ENCODE measurements around the gene BPIFB6.

BPIFB6 gene

DNA sequence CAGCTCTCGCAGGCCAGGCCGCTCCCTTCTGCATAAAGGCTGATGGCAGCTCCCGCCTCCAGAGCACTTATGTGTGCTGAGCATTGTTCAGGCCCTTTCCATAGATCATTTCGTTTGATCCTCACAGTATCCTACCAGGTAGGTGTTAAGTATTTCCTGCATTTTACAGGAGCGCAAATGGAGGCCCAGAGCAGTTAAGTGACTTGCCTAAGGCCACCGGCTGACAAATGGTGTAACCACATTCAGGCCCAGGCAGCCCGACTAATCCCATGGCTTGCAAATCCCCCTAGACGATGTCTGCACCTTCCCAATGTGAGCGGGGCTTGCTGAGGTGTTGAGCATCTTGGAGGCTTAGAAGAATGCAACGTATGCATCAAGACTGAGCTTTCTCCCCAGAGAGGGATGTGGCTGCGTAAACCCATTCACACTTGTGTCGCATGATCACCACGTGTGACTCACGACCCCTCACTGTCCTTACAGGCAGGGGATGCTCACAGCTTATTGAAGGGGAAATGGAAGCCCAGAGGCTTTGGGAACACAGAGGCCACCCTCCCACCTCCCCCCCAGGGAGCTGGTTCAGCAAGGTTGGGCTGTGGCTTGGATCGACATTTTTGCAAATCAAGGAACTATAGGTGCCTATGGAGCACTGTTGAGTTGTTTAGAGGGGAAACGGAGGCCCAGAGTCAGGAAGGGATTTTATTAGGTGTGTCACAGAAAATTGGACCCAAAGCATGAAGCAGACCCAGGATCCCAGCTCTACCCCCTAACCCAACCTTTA is 16.9 kb upstream of the BPIFB6 start:
- no peak for DNase-seq
- Histone ChIP-seq H3K9me3 (replicated peaks; ENCODE audit: insufficient read depth, low read length) (no peaks in the 10 kb centered on the region), H3K4me3 (ENCODE audit: low read length) (no peak overlapping the region), H3K9me2 (replicated peaks; ENCODE audit: insufficient read depth, low read length) (no peaks in the 10 kb centered on the region), H4K20me1 (ENCODE audit: insufficient read depth, low read length) (no peaks in the 10 kb centered on the region), H3K27ac (ENCODE audit: low read length) (no peak overlapping the region), H3K36me3 (replicated peaks; ENCODE audit: insufficient read depth, low read length) (no peaks in the 10 kb centered on the region), H3F3A (ENCODE audit: insufficient read depth, low read length) (no peaks in the 10 kb centered on the region), H3K79me2 (ENCODE audit: low read length) (no peaks in the 10 kb centered on the region), H3K4me1 (ENCODE audit: low read length) (no peaks in the 10 kb centered on the region), H3K9ac (ENCODE audit: low read length) (no peak overlapping the region), H2AFZ (ENCODE audit: low read length) (no peak overlapping the region), H3K27me3 (replicated peaks; ENCODE audit: insufficient read depth, low read length) (peaks cover 97% of the 10 kb centered on the region), H3K4me2 (ENCODE audit: low read depth, low read length) (no peak overlapping the region)
- TF ChIP-seq EZH2 (optimal IDR thresholded peaks at IDR 0.05; ENCODE audit: low read depth, low read length) (no peak), EZH2phosphoT487 (IDR thresholded peaks at IDR 0.05; ENCODE audit: low read length) (no peak)
- TF ChIP-seq, protein P1, sequence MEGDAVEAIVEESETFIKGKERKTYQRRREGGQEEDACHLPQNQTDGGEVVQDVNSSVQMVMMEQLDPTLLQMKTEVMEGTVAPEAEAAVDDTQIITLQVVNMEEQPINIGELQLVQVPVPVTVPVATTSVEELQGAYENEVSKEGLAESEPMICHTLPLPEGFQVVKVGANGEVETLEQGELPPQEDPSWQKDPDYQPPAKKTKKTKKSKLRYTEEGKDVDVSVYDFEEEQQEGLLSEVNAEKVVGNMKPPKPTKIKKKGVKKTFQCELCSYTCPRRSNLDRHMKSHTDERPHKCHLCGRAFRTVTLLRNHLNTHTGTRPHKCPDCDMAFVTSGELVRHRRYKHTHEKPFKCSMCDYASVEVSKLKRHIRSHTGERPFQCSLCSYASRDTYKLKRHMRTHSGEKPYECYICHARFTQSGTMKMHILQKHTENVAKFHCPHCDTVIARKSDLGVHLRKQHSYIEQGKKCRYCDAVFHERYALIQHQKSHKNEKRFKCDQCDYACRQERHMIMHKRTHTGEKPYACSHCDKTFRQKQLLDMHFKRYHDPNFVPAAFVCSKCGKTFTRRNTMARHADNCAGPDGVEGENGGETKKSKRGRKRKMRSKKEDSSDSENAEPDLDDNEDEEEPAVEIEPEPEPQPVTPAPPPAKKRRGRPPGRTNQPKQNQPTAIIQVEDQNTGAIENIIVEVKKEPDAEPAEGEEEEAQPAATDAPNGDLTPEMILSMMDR (IDR thresholded peaks at IDR 0.05; ENCODE audit: low read length) = no peak

DNA sequence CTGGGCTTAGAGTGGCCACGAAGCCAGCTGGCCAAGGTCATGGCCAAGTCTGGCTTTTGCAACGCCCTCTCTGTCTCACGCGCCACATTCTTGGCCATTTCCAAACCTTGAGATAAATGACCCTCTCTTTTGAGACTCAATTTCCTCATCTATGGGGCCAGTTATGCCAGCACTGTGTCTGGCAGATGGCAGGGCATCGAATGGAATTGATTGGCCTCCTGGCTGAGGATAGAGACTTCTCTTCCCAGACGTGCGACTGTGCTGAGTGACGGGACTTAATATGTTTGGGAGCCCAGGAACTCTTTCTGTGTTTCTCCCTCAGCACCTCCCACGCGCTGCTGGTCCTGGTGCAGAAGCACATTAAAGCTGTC is 16.3 kb upstream of the BPIFB6 start:
- Histone ChIP-seq H3K9ac (ENCODE audit: low read length) (no peak overlapping the region), H3K27me3 (replicated peaks; ENCODE audit: insufficient read depth, low read length) (peaks cover 97% of the 10 kb centered on the region), H3K9me3 (replicated peaks; ENCODE audit: insufficient read depth, low read length) (no peaks in the 10 kb centered on the region), H3K79me2 (ENCODE audit: low read length) (no peaks in the 10 kb centered on the region), H3K4me2 (ENCODE audit: low read depth, low read length) (no peak overlapping the region), H3K27ac (ENCODE audit: low read length) (no peak overlapping the region), H3K9me2 (replicated peaks; ENCODE audit: insufficient read depth, low read length) (no peaks in the 10 kb centered on the region), H2AFZ (ENCODE audit: low read length) (no peak overlapping the region), H3F3A (ENCODE audit: insufficient read depth, low read length) (no peaks in the 10 kb centered on the region), H3K36me3 (replicated peaks; ENCODE audit: insufficient read depth, low read length) (no peaks in the 10 kb centered on the region), H3K4me1 (ENCODE audit: low read length) (no peaks in the 10 kb centered on the region), H3K4me3 (ENCODE audit: low read length) (no peak overlapping the region), H4K20me1 (ENCODE audit: insufficient read depth, low read length) (no peaks in the 10 kb centered on the region)
- TF ChIP-seq, protein P1 (IDR thresholded peaks at IDR 0.05; ENCODE audit: low read length) = no peak
- no peak for TF ChIP-seq EZH2 (optimal IDR thresholded peaks at IDR 0.05; ENCODE audit: low read depth, low read length)
- TF ChIP-seq EZH2phosphoT487 (IDR thresholded peaks at IDR 0.05; ENCODE audit: low read length) = no peak
- no peak for DNase-seq

DNA sequence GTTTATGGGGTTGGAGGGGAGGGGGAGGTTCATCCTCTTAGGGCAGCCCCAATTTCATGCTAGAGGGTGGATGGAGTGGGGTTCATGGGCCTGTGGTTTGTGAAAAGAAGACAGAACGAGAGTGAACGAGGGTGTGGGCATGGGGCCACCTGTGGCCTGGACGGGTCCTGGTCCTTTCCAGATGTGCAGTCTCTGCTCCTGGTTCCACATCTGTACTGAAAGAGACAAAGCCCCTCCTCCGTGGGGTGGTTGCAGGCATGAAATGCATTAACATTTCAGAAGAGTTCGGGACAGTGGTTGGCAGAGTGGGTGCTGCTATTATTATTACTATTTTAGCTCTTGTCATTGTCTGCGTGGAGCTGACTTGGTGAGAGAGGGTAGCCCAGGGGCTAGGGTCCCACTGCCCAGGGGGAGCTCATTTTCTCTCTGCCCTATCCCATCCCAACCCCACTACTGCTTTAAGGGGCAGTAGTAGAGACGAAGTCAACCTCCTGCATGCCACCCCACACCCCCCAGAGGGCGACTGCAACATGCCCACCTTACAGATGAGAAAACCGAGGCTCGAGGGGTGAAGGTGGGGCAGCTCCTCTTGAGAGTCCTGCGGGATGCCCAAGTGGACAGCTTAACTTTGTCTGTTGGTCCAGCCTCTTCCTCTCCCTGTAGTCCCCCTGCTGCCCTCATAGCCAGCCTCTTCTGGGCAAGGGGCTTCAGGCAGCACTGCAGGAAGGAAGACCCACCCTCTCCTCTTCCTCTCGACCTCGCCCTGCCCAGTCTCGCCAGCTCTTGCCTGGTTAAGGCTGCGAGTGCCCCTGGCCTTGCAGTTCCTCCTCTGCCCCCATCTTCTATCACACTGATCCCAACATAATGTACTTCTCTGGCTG is 15.5 kb upstream of the BPIFB6 start:
- Histone ChIP-seq H3K36me3 (replicated peaks; ENCODE audit: insufficient read depth, low read length) (no peaks in the 10 kb centered on the region), H3F3A (ENCODE audit: insufficient read depth, low read length) (no peaks in the 10 kb centered on the region), H3K9me2 (replicated peaks; ENCODE audit: insufficient read depth, low read length) (no peaks in the 10 kb centered on the region), H3K4me3 (ENCODE audit: low read length) (no peak overlapping the region), H3K9ac (ENCODE audit: low read length) (no peak overlapping the region), H4K20me1 (ENCODE audit: insufficient read depth, low read length) (no peaks in the 10 kb centered on the region), H2AFZ (ENCODE audit: low read length) (no peak overlapping the region), H3K27me3 (replicated peaks; ENCODE audit: insufficient read depth, low read length) (peaks cover 95% of the 10 kb centered on the region), H3K9me3 (replicated peaks; ENCODE audit: insufficient read depth, low read length) (no peaks in the 10 kb centered on the region), H3K79me2 (ENCODE audit: low read length) (no peaks in the 10 kb centered on the region), H3K27ac (ENCODE audit: low read length) (no peak overlapping the region), H3K4me2 (ENCODE audit: low read depth, low read length) (no peak overlapping the region), H3K4me1 (ENCODE audit: low read length) (no peaks in the 10 kb centered on the region)
- DNase-seq = no peak
- TF ChIP-seq EZH2 (optimal IDR thresholded peaks at IDR 0.05; ENCODE audit: low read depth, low read length) (no peak), EZH2phosphoT487 (IDR thresholded peaks at IDR 0.05; ENCODE audit: low read length) (no peak)
- TF ChIP-seq, protein P1 (IDR thresholded peaks at IDR 0.05; ENCODE audit: low read length) = no peak

Data from MM.1S (cell line).